GM21381 (cell line): Measurements from ENCODE around the gene CLEC18B.
"Not testable (repeated sequence)": the region's sequence is repeated elsewhere in the genome, so short reads cannot be mapped to it uniquely, and the experiment has no call there.

Experiments
- ATAC-seq: cut with Tn5 transposase; IDR thresholded peaks from one replicate; pipeline ENCODE4 v1.9.1; 2021; ENCODE audit warnings: mild to moderate bottlenecking, moderate library complexity; ENCODE audit not compliant: unreplicated experiment

The CLEC18B gene

GRCh38 chr16:74420612-74421481 lies at the start of gene CLEC18B:
Gene CLEC18B, minus strand, starts transcription at chr16:74421478. Its CDS starts 208 bp downstream, at chr16:74421270.
- not testable (repeated sequence) for ATAC-seq

- no peak for ATAC-seq
These were observed 48.7 kb upstream of the CLEC18B start for GRCh38 chr16:74469946-74470478.

- no peak for ATAC-seq
These were observed 47.7 kb upstream of the CLEC18B start for GRCh38 chr16:74468807-74469525.

GRCh38 chr16:74466872-74467271 lies 45.6 kb upstream of the CLEC18B start:
- ATAC-seq, result no peak

- ATAC-seq, result no peak
These were observed 44.8 kb upstream of the CLEC18B start for GRCh38 chr16:74465851-74466685.

- no peak for ATAC-seq
These were observed 44.0 kb upstream of the CLEC18B start for GRCh38 chr16:74465281-74465680.

- ATAC-seq, result no peak
These were observed 42.6 kb upstream of the CLEC18B start for GRCh38 chr16:74463888-74464287.

GRCh38 chr16:74462361-74462760 lies 41.1 kb upstream of the CLEC18B start:
- ATAC-seq, result no peak

GRCh38 chr16:74461826-74462225 lies 40.5 kb upstream of the CLEC18B start:
- no peak for ATAC-seq

- no peak for ATAC-seq
These were observed 39.3 kb upstream of the CLEC18B start for GRCh38 chr16:74460542-74460941.

- no peak for ATAC-seq
These were observed 35.0 kb upstream of the CLEC18B start for GRCh38 chr16:74456290-74456625.

GRCh38 chr16:74455619-74456289 lies 34.5 kb upstream of the CLEC18B start:
- no peak for ATAC-seq

- no peak for ATAC-seq
These were observed 33.9 kb upstream of the CLEC18B start for GRCh38 chr16:74455213-74455612.

- ATAC-seq, result peak; percentile 87
These were observed 30.9 kb upstream of the CLEC18B start for GRCh38 chr16:74451951-74452758.

- ATAC-seq, result no peak
These were observed 29.9 kb upstream of the CLEC18B start for GRCh38 chr16:74450967-74451760.

- no peak for ATAC-seq
These were observed 29.0 kb upstream of the CLEC18B start for GRCh38 chr16:74450236-74450635.

- no peak for ATAC-seq
These were observed 28.2 kb upstream of the CLEC18B start for GRCh38 chr16:74449470-74449869.

- no peak for ATAC-seq
These were observed 27.7 kb upstream of the CLEC18B start for GRCh38 chr16:74448990-74449389.

GRCh38 chr16:74447578-74447977 lies 26.3 kb upstream of the CLEC18B start:
- no peak for ATAC-seq
